Vagina (tissue), 2 donors: Measurements from ENCODE around the gene KBTBD2.

ENCODE experiments used
- CTCF ChIP-seq, 3 experiments: fragments of 450-650 bp in 2 of 3; fragments of 200-600 bp in 1 of 3; sonication (generic) in 1 of 3; IDR thresholded peaks; one replicate each; pipeline ENCODE4 v1.5.1; 2017 to 2019; ENCODE audit warnings: antibody characterized with exemption in 3 of 3, mild to moderate bottlenecking in 2 of 3, moderate library complexity in 2 of 3
- POLR2AphosphoS5 ChIP-seq, 2 donors: sonication (generic); formaldehyde crosslinking; IDR thresholded peaks; one replicate each; pipeline ENCODE4 v1.9.0; 2017; ENCODE audit warnings: antibody characterized with exemption in 2 of 2, mild to moderate bottlenecking in 2 of 2, low read depth in 1 of 2; ENCODE audit not compliant: insufficient read depth in 1 of 2

- TF ChIP-seq POLR2AphosphoS5 (IDR thresholded peaks at IDR 0.05; ENCODE audit: insufficient read depth in 1 of 2, low read depth in 1 of 2) (no peak), CTCF (IDR thresholded peaks at IDR 0.05) (no peak)
Measured at GRCh38 chr7:32929430-32930143, 38.0 kb upstream of the KBTBD2 start.
